ENCODE data around the gene C10orf71. TPM values are rescaled to one million over a fixed set of nuclear protein-coding genes. Genes with fewer than 3 reads are reported as not detected.

The C10orf71 gene
- total and polyA plus RNA-seq, 7 donors, result not detected

DNA sequence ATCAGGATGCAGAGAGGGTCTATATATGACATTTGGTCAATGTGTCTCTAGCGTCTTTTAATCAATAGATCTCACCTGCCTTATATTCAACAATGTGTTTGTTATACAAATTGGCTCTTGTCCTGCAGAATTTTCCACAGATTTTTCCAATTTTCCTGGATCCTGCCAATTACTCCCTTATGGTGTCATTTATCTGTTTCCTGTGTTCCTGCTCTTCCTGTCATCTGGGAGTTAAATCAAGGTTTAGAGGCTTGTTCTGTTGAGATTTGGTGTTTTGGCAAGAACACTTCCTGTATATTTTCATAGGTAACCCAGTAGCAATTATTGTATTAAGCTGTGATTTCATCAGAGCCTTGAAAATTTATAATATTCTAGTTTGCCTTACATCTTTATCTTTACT, 8.8 kb upstream of the C10orf71 start:
- 78% methylated on average over 1 of the region's 1 CpG for WGBS, 2 donors
- Histone ChIP-seq H3K27me3 (no peaks in the 10 kb centered on the region), H3K4me1 (no peaks in the 10 kb centered on the region), H3K9me3 (no peaks in the 10 kb centered on the region), H3K36me3 (no peaks in the 10 kb centered on the region), H3K4me3 (no peak overlapping the region), H3K27ac (peak overlapping the region in 1 of 4 donors; percentile 11)
- TF ChIP-seq EP300 (IDR thresholded peaks at IDR 0.05), result no peak
- TF ChIP-seq POLR2A (IDR thresholded peaks at IDR 0.05), result no peak
- no peak for TF ChIP-seq POLR2AphosphoS5 (IDR thresholded peaks at IDR 0.05)
- TF ChIP-seq, protein P1, sequence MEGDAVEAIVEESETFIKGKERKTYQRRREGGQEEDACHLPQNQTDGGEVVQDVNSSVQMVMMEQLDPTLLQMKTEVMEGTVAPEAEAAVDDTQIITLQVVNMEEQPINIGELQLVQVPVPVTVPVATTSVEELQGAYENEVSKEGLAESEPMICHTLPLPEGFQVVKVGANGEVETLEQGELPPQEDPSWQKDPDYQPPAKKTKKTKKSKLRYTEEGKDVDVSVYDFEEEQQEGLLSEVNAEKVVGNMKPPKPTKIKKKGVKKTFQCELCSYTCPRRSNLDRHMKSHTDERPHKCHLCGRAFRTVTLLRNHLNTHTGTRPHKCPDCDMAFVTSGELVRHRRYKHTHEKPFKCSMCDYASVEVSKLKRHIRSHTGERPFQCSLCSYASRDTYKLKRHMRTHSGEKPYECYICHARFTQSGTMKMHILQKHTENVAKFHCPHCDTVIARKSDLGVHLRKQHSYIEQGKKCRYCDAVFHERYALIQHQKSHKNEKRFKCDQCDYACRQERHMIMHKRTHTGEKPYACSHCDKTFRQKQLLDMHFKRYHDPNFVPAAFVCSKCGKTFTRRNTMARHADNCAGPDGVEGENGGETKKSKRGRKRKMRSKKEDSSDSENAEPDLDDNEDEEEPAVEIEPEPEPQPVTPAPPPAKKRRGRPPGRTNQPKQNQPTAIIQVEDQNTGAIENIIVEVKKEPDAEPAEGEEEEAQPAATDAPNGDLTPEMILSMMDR (IDR thresholded peaks at IDR 0.05), result no peak
- DNase-seq, result no peak
- intact Hi-C loops (cut with DNase I), result no loop called here

DNA sequence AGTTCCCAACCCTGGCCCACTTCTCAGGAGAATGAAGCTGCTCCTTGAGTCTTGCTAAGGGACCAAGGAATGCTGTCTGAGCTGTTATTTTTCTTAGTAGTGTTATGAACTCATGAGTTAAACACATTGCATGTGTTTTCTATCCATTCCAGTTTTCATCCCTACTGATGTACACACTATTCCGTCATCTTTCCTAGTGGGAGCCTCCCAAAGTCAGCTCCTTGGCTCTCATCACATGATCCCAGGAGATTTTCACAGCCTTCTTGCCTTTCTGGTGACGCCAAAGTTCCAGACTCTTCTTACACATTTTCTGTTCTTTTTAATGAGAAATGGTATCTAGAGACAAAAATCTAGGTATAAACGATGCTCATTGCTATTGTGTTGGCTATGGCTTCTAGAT, 8.4 kb upstream of the C10orf71 start:
- DNase-seq, result no peak
- Histone ChIP-seq H3K9me3 (no peaks in the 10 kb centered on the region), H3K27ac (peak overlapping the region in 1 of 4 donors; percentile 11), H3K4me3 (no peak overlapping the region), H3K36me3 (no peaks in the 10 kb centered on the region), H3K4me1 (no peaks in the 10 kb centered on the region), H3K27me3 (no peaks in the 10 kb centered on the region)
- no peak for TF ChIP-seq POLR2A (IDR thresholded peaks at IDR 0.05)
- TF ChIP-seq, protein P1 (IDR thresholded peaks at IDR 0.05), result no peak
- no peak for TF ChIP-seq POLR2AphosphoS5 (IDR thresholded peaks at IDR 0.05)
- TF ChIP-seq EP300 (IDR thresholded peaks at IDR 0.05), result no peak
- WGBS, 2 donors, result 83 to 86% methylated on average over 3 of the region's 3 CpGs
- intact Hi-C loops (cut with DNase I), result no loop called here

DNA sequence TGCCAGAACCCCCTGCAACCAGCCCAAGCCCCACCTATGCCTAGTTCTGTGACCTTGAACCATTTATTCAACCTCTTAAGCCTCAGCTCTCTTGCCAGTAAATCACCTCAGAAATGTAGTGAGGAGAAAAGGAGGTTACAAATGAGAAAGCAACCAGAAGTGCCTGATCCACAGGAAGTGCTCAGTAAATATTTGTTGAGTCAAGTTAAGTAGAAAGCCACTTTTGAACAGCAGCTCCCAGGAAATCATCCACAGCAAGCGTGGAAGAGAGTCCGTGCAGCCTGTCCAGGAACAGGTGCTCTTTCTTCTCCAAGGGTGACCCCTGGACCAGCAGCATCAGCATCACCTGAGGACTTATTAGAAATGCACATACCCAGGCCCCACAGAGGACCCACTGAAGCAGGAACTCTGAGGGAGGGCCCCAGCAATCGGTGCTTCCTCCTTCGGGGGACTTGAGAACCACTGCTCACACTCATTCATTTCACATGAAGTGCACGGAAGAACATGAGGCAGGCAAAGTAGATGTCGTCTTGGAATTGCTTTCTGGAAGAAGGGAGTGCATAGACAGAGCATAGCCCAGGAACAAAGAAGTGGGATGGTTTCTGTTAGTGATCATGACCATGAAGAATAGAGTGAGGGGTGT, 6.3 kb upstream of the C10orf71 start:
- no peaks in the 10 kb centered on the region for H3K4me1 ChIP-seq
- no peak for TF ChIP-seq POLR2A (IDR thresholded peaks at IDR 0.05)
- no peak for TF ChIP-seq POLR2AphosphoS5 (IDR thresholded peaks at IDR 0.05)
- TF ChIP-seq, protein P1 (IDR thresholded peaks at IDR 0.05), result no peak
- no peak for TF ChIP-seq EP300 (IDR thresholded peaks at IDR 0.05)
- H3K36me3 ChIP-seq, result no peaks in the 10 kb centered on the region
- peak; percentile 18 for DNase-seq
- no peaks in the 10 kb centered on the region for H3K9me3 ChIP-seq
- no peak overlapping the region for H3K4me3 ChIP-seq
- H3K27ac ChIP-seq, result no peak overlapping the region
- H3K27me3 ChIP-seq, result no peaks in the 10 kb centered on the region
- WGBS, 2 donors, result 67 to 68% methylated on average over 6 of the region's 6 CpGs
- intact Hi-C loops (cut with DNase I), result no loop called here

DNA sequence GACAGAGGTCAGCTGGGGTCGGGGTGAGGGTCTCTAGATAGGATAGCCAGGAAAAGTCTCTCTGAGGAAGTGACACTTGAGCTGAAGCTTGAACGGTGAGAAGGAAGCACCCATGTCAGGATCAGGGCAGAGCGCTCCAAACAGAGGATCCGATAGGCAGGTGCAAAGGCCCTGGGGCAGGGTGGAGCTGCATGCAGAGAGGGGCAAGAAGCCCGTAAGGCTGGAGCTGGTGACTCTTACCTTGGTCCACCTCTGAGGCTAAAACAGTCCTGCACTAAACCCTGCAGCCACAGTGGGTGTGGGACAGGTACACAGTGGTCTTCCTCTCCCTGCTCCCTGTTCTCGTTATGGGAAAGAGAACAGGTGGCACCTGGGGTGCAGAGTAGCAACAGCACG, 5.8 kb upstream of the C10orf71 start:
- WGBS, 2 donors, result 66 to 89% methylated on average over 7 of the region's 7 CpGs

More for the DNA sequence above, 5.8 kb upstream of the C10orf71 start:
- intact Hi-C loops (cut with DNase I), result no loop called here
- no peaks in the 10 kb centered on the region for H3K36me3 ChIP-seq
- H3K4me1 ChIP-seq, result peaks cover 0 to under 1% (median 0%) of the 10 kb centered on the region in 4 donors
- no peak for TF ChIP-seq EP300 (IDR thresholded peaks at IDR 0.05)
- TF ChIP-seq, protein P1 (IDR thresholded peaks at IDR 0.05), result no peak
- no peak for TF ChIP-seq POLR2A (IDR thresholded peaks at IDR 0.05)
- no peak for TF ChIP-seq POLR2AphosphoS5 (IDR thresholded peaks at IDR 0.05)
- no peaks in the 10 kb centered on the region for H3K9me3 ChIP-seq
- no peaks in the 10 kb centered on the region for H3K27me3 ChIP-seq
- H3K4me3 ChIP-seq, result no peak overlapping the region
- no peak for DNase-seq
- no peak overlapping the region for H3K27ac ChIP-seq
